Testis (tissue), 2 donors: ENCODE data around the gene ALCAM.

ENCODE experiments used
- CTCF ChIP-seq, 3 experiments: fragments of 450-650 bp in 2 of 3; fragments of 200-600 bp in 1 of 3; sonication (generic) in 1 of 3; IDR thresholded peaks; one replicate each; pipeline ENCODE4 v1.5.1; 2016 to 2019; ENCODE audit warnings: antibody characterized with exemption in 3 of 3, mild to moderate bottlenecking in 2 of 3, moderate library complexity in 1 of 3
- POLR2A ChIP-seq: fragments of 450-650 bp; IDR thresholded peaks from one replicate; pipeline ENCODE4 v1.6.1; 2017; ENCODE audit warnings: antibody characterized with exemption, mild to moderate bottlenecking, moderate library complexity

- TF ChIP-seq CTCF (IDR thresholded peaks at IDR 0.05) (no peak), POLR2A (no peak)
These were observed 39.6 kb downstream of the ALCAM start for GRCh38 chr3:105406268-105406667.
